ENCODE data around the gene TP73. TPM values are rescaled to one million over a fixed set of nuclear protein-coding genes. Genes with fewer than 3 reads are reported as not detected.

The TP73 gene
- total RNA-seq, 2 donors from 2014 or later = not detected

DNA sequence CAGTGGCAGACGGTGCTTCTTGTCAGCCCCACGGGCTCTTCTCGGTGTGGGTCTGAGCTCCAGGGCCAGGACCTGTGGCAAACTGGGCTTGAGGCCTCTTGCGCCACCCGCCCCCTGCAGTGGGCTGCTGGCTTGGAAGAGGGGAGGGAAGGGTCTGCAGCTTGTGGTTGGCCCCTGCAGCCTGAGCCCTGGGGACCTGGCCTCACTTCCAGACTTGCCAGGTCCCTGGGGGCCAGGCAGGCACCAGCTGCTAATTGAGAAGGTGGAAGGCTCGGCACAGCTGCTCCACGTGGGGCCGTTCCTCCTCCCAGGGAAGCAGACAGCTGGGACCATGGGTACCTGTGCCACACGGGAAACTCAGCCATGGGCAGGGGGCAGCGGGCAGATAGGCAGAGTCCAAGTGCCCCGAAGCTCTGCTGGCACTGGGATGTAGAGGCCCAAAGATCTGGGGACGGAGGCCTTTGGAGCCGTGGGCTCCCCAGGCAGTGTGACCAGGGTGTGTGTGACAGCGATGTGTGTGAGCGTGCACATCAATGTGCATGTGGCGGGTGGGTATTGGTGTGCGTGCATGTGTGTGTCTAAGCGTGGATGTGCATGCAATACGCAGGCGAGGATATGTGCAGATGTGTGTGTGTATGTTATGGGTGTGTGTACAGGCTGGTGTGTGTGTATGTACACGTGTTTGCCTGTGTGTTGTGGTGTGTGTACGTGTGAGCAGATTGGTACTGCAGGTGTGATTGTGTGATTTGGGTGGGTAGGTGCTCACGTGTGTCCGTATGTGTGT lies 39.3 kb downstream of the TP73 start:
- ATAC-seq (ENCODE audit: insufficient number of reproducible peaks, low FRiP score, low read depth) (no peak), DNase-seq (ENCODE audit: low spot score) (no peak)
- Histone ChIP-seq H3K4me1 (ENCODE audit: control insufficient read depth in 1 of 2, low read depth in 2 of 2) (peaks cover 0 to 5% of the 10 kb centered on the region in 2 donors), H3K27me3 (replicated peaks; ENCODE audit: insufficient read depth) (no peaks in the 10 kb centered on the region), H3K36me3 (no peaks in the 10 kb centered on the region), H3K27ac (no peak overlapping the region), H3K4me3 (no peak overlapping the region), H3K9me3 (no peaks in the 10 kb centered on the region)
- TF ChIP-seq, protein P1, sequence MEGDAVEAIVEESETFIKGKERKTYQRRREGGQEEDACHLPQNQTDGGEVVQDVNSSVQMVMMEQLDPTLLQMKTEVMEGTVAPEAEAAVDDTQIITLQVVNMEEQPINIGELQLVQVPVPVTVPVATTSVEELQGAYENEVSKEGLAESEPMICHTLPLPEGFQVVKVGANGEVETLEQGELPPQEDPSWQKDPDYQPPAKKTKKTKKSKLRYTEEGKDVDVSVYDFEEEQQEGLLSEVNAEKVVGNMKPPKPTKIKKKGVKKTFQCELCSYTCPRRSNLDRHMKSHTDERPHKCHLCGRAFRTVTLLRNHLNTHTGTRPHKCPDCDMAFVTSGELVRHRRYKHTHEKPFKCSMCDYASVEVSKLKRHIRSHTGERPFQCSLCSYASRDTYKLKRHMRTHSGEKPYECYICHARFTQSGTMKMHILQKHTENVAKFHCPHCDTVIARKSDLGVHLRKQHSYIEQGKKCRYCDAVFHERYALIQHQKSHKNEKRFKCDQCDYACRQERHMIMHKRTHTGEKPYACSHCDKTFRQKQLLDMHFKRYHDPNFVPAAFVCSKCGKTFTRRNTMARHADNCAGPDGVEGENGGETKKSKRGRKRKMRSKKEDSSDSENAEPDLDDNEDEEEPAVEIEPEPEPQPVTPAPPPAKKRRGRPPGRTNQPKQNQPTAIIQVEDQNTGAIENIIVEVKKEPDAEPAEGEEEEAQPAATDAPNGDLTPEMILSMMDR (IDR thresholded peaks at IDR 0.05) = no peak

DNA sequence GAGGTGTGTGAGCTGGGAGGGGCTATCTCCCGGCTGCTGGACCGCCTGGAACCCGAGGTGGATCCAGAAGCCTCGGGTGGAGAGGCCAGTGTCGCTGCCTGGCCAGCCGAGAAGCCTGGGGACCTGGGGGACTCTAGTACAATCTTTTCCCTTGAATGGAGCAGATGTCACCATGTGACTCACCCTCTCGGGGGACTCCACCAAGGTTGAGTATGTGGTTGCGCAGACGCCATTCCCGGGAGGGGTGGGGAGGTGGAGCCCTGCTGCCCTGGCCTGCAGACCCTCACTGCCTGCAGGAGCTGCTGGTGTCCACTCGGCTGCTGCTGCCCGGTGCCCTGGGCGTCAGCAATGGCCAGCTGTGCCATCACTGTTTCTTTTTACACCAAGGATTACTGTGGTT lies 40.3 kb downstream of the TP73 start:
- ATAC-seq (ENCODE audit: insufficient number of reproducible peaks, low FRiP score, low read depth) (no peak), DNase-seq (ENCODE audit: low spot score) (no peak)
- Histone ChIP-seq H3K4me3 (no peak overlapping the region), H3K27ac (no peak overlapping the region), H3K9me3 (no peaks in the 10 kb centered on the region), H3K36me3 (no peaks in the 10 kb centered on the region), H3K27me3 (replicated peaks; ENCODE audit: insufficient read depth) (no peaks in the 10 kb centered on the region), H3K4me1 (ENCODE audit: control insufficient read depth in 1 of 2, low read depth in 2 of 2) (peaks cover 0 to 5% of the 10 kb centered on the region in 2 donors)
- TF ChIP-seq, protein P1 (IDR thresholded peaks at IDR 0.05) = no peak

DNA sequence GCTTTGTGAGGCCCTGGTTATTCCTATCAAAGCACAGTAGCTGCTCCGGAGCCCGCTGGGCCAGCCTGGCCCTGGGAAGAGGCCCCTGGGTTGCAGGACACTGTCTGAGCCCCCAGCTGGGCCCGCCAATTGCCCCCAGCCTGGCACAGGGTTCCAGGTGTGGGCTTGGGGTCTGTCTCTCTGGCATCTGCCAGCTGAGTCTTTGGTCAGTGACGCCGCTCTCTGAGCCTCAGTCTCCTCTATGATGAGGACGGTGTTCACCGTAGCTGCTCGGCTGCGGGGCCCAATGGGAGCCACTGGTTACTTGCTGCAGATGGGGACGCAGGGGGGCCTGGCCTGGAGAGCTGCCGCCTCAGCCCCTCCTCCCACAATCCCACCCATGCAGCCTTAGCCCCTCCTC lies 41.0 kb downstream of the TP73 start:
- no peak for DNase-seq (ENCODE audit: low spot score)
- Histone ChIP-seq H3K27ac (no peak overlapping the region), H3K4me3 (no peak overlapping the region), H3K27me3 (replicated peaks; ENCODE audit: insufficient read depth) (no peaks in the 10 kb centered on the region), H3K36me3 (no peaks in the 10 kb centered on the region), H3K4me1 (ENCODE audit: control insufficient read depth in 1 of 2, low read depth in 2 of 2) (peaks cover 0 to 5% of the 10 kb centered on the region in 2 donors), H3K9me3 (no peaks in the 10 kb centered on the region)
- ATAC-seq (ENCODE audit: insufficient number of reproducible peaks, low FRiP score, low read depth) = no peak
- TF ChIP-seq, protein P1 (IDR thresholded peaks at IDR 0.05) = no peak

DNA sequence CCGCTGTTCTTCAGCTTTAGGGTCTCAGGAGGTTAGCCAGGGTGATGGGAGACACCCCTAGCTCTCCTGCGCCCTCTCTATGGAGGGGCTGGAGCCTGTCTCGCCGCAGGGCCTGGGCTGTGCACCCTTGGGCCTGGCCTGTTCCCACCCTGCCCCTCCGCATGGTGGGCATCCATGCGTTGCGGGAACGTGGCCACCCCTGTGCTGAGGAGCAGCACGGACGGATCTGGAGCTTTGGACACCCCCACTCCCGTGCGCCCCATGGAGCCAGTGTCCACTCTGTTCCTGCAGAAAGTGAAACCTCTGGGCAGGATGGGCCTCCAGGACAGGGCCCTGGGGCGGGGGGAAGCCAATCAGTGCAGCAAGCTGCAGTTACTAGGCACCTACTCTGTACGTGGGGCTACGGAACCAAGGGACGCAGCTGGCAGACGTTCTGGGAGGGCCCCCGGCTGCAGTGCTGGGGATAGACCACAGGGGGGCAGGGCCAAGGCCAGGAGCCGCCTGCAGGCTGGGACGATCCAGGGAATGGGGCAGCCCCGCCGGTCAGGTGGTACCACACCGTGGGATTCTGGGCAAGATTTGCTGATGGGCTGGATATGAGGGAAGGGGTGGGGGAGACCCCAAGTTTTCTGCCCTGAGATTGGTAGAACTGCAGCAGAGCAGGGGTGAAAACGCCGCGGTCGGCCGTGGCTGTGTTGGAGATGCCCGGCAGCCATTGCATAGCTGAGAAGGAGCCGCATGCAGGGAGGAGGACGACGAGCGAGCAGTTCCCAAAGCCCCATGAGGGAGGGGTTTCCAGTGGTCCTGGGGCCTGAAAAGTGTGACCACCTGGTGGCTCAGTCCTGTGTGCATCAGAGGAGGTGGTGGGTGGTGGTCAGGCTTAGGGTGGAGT lies 43.3 kb downstream of the TP73 start:
- no peak overlapping the region for H3K4me3 ChIP-seq
- no peaks in the 10 kb centered on the region for H3K36me3 ChIP-seq
- H3K4me1 ChIP-seq (ENCODE audit: control insufficient read depth in 1 of 2, low read depth in 2 of 2) = peaks cover 0 to 5% of the 10 kb centered on the region in 2 donors
- TF ChIP-seq, protein P1 (IDR thresholded peaks at IDR 0.05) = peak; percentile 62
- no peak for ATAC-seq (ENCODE audit: insufficient number of reproducible peaks, low FRiP score, low read depth)
- DNase-seq (ENCODE audit: low spot score) = no peak
- H3K9me3 ChIP-seq = no peaks in the 10 kb centered on the region
- H3K27me3 ChIP-seq (replicated peaks; ENCODE audit: insufficient read depth) = no peaks in the 10 kb centered on the region
- no peak overlapping the region for H3K27ac ChIP-seq

DNA sequence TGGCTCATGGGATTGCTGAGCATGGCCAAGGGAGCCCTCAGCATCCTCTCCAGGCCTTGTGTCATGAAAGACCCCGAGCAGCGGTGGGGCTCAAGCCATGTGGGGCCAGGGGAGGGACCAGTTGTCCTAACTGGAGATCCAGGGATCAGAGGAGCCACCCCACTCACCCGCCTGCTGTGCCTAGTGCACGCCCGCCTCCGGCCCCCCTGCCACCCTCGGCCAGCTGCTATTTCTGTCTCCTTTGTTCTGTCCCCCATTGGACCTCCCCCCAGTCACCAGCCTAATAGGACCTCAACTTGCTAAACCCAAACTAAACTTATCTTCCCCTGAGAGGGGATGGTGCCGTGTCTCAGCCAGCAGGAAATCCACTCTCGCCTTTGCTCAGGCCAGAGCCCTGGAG lies 44.4 kb downstream of the TP73 start:
- ATAC-seq (ENCODE audit: insufficient number of reproducible peaks, low FRiP score, low read depth) (no peak), DNase-seq (ENCODE audit: low spot score) (no peak)
- Histone ChIP-seq H3K4me3 (no peak overlapping the region), H3K4me1 (ENCODE audit: control insufficient read depth in 1 of 2, low read depth in 2 of 2) (peaks cover 0 to 5% of the 10 kb centered on the region in 2 donors), H3K9me3 (no peaks in the 10 kb centered on the region), H3K36me3 (no peaks in the 10 kb centered on the region), H3K27me3 (replicated peaks; ENCODE audit: insufficient read depth) (no peaks in the 10 kb centered on the region), H3K27ac (no peak overlapping the region)
- TF ChIP-seq, protein P1 (IDR thresholded peaks at IDR 0.05) = no peak

All from thoracic aorta (tissue), 2 donors.